Ishikawa (cell line): ENCODE data around the gene DDX54.

Source experiments
- CEBPB ChIP-seq: IDR thresholded peaks from 2 replicates; pipeline ENCODE4 v1.6.1; 2012
- CREB1 ChIP-seq: IDR thresholded peaks from 2 replicates; pipeline ENCODE4 v1.6.1; 2012; ENCODE audit warnings: low read depth
- EGR1 ChIP-seq: IDR thresholded peaks from 2 replicates; pipeline ENCODE4 v1.6.1; 2012
- EP300 ChIP-seq: IDR thresholded peaks from 2 replicates; pipeline ENCODE4 v1.6.1; 2012; ENCODE audit warnings: borderline replicate concordance
- FOXM1 ChIP-seq: IDR thresholded peaks from 2 replicates; pipeline ENCODE4 v1.6.1; 2012; ENCODE audit warnings: low read depth, borderline replicate concordance
- NFIC ChIP-seq: IDR thresholded peaks from 2 replicates; pipeline ENCODE4 v1.6.1; 2012
- RAD21 ChIP-seq: IDR thresholded peaks from 2 replicates; pipeline ENCODE4 v1.6.1; 2012; ENCODE audit warnings: low read depth
- TAF1 ChIP-seq: IDR thresholded peaks from 2 replicates; pipeline ENCODE4 v1.6.1; 2012; ENCODE audit warnings: low read depth, mild to moderate bottlenecking
- TCF12 ChIP-seq: IDR thresholded peaks from 2 replicates; pipeline ENCODE4 v1.6.1; 2012; ENCODE audit warnings: low read depth
- TEAD4 ChIP-seq: IDR thresholded peaks from 2 replicates; pipeline ENCODE4 v1.6.1; 2012
- YY1 ChIP-seq: IDR thresholded peaks from 2 replicates; pipeline ENCODE4 v1.6.1; 2012; ENCODE audit warnings: low read depth
- ZBTB7A ChIP-seq: IDR thresholded peaks from 2 replicates; pipeline ENCODE4 v1.6.1; 2012; ENCODE audit warnings: low read depth
- TF ChIP-seq, protein P1 (sequence below): IDR thresholded peaks from 2 replicates; pipeline ENCODE4 v1.6.1; 2012
- TF ChIP-seq, protein P2 (sequence below): IDR thresholded peaks from 2 replicates; pipeline ENCODE4 v1.6.1; 2012; ENCODE audit warnings: low read depth, mild to moderate bottlenecking
- TF ChIP-seq, protein P3 (sequence below): IDR thresholded peaks from 2 replicates; pipeline ENCODE4 v1.6.1; 2012

The DDX54 gene

DNA sequence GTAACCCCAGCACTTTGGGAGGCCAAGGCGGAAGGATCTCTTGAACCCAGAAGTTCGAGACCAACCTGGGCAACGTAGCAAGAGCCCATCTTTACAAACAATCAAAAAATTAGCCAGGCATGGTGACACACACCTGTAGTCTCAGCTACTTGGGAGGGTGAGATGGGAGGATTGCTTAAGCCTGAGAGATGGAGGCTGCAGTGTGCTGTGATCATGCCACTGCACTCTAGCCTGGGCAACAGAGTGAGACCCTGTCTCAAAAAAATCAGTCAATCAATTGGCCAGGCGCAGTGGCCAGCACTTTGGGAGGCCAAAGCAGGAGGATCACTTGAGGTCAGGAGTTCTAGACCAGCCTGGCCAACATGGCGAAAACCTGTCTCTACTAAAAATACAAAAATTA lies 21.5 kb upstream of the DDX54 start:
- 0 out of 2 replicates have a peak, but pooled peaks have one; percentile 6 for TF ChIP-seq YY1

DNA sequence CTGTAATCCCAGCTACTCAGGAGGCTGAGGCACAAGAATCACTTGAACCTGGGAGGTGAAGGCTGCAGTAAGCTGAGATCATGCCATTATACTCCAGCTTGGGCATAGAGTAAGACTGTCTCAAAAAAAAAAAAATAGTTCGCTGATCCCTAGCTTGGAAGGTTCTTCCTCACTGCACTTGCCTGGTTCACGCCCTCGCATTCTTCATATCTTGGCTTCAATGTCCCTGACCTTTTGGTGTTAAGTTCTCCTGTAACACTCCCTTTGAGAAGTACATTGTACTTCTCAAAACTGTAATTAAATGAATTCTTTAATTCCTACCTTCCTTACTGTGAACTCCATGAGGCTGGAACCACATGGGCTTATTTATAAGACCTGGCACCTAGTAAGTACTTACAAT lies 19.5 kb upstream of the DDX54 start:
- TF ChIP-seq TEAD4 (peak; percentile 88), FOXM1 (peak; percentile 60; the same call in 1 of the 2 replicates), CEBPB (no peak), EP300 (peak; percentile 81), CREB1 (no peak), EGR1 (peak; percentile 74), TCF12 (peak; percentile 78), RAD21 (no peak), NFIC (peak; percentile 83)
- TF ChIP-seq, protein P1, sequence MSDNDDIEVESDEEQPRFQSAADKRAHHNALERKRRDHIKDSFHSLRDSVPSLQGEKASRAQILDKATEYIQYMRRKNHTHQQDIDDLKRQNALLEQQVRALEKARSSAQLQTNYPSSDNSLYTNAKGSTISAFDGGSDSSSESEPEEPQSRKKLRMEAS = peak; percentile 64
- TF ChIP-seq, protein P2, sequence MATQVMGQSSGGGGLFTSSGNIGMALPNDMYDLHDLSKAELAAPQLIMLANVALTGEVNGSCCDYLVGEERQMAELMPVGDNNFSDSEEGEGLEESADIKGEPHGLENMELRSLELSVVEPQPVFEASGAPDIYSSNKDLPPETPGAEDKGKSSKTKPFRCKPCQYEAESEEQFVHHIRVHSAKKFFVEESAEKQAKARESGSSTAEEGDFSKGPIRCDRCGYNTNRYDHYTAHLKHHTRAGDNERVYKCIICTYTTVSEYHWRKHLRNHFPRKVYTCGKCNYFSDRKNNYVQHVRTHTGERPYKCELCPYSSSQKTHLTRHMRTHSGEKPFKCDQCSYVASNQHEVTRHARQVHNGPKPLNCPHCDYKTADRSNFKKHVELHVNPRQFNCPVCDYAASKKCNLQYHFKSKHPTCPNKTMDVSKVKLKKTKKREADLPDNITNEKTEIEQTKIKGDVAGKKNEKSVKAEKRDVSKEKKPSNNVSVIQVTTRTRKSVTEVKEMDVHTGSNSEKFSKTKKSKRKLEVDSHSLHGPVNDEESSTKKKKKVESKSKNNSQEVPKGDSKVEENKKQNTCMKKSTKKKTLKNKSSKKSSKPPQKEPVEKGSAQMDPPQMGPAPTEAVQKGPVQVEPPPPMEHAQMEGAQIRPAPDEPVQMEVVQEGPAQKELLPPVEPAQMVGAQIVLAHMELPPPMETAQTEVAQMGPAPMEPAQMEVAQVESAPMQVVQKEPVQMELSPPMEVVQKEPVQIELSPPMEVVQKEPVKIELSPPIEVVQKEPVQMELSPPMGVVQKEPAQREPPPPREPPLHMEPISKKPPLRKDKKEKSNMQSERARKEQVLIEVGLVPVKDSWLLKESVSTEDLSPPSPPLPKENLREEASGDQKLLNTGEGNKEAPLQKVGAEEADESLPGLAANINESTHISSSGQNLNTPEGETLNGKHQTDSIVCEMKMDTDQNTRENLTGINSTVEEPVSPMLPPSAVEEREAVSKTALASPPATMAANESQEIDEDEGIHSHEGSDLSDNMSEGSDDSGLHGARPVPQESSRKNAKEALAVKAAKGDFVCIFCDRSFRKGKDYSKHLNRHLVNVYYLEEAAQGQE = no peak

DNA sequence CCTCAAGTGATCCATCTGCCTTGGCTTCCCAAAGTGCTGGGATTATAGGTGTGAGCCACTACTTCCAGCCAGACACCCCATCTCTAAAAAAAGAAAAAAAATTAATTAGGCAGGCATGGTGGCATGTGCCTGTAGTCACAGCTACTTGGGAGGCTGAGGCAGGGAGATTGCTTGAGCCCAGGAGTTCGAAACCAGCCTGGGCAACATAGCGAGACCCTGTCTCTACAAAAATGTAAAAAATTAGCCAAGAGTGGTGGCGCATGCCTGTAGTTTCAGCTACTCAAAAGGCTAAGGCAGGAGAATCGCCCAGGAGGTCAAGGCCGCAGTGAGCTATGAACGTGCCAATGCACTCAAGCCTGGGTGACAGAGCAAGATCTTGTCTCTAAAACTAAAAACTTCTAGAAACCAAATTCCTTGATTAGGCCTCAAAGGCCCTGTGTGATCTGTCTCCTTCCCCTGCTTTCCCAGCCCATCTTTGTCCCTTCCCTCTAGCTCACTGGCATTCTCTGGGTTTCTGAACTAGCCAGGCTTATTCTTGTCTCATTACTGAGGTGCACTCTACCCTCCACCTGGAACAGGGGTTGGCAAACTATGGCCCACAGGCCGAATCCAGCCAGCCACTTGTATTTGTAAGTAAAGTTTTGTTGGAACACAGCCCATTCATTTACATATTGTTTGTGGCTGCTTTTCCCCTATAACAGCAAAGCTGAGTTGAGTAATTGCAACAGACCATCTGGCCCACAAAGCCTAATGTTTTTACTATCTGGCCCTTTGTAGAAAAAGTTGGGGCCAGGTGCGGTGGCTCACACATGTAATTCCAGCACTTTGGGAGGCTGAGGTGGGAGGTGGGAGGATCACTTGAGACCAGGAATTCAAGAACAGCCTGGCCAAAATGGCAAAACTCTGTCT lies 18.8 kb upstream of the DDX54 start:
- TF ChIP-seq EP300 = no peak
- TF ChIP-seq FOXM1 = no peak
- TF ChIP-seq, protein P3, sequence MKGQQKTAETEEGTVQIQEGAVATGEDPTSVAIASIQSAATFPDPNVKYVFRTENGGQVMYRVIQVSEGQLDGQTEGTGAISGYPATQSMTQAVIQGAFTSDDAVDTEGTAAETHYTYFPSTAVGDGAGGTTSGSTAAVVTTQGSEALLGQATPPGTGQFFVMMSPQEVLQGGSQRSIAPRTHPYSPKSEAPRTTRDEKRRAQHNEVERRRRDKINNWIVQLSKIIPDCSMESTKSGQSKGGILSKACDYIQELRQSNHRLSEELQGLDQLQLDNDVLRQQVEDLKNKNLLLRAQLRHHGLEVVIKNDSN = 0 out of 2 replicates have a peak, but pooled peaks have one; percentile 2
- TF ChIP-seq CEBPB = 0 out of 2 replicates have a peak, but pooled peaks have one; percentile 10

DNA sequence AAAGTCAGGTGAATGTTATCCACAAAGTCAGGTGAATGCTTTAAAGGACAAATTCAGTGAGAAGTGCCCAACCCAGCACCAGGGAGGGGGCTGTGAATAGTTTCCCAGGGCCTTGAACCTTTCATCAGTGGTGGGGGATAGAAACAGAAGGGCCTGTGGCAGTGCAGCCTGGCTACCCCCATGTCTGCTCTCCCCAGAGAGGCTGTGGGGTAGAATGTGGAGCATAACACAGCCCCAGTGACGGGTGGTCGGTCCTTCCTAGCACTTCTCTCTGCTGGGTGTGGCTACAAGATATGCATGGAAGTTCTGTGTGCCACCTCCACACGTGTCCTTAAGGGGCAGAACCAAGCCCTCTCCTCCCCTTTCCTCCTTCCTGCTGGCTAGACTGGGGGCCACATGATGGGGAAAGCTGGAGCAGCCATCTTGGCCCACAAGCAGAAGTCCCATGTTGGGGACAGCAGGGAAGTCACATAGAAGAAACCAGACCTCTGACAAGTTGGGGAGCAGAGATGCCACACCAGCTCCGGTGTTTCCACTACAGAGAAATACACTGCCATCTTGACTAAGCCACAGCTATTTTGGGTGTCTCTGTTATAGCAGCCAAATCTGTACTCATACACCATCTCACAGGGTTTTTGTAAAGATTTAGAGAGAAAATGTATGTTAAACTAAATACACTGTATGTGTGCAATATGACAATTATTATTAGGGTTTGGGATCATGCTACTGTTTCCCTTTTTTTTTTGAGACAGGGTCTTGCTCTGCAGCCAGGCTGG lies 17.2 kb upstream of the DDX54 start:
- no peak for TF ChIP-seq EGR1
- TF ChIP-seq, protein P2 = no peak
- TF ChIP-seq CREB1 = no peak
- no peak for TF ChIP-seq RAD21
- no peak for TF ChIP-seq NFIC
- no peak for TF ChIP-seq YY1
- no peak for TF ChIP-seq EP300
- TF ChIP-seq, protein P1 = no peak
- no peak for TF ChIP-seq FOXM1
- TF ChIP-seq TCF12 = no peak
- TF ChIP-seq ZBTB7A = no peak
- no peak for TF ChIP-seq CEBPB
- TF ChIP-seq, protein P3 = no peak
- no peak for TF ChIP-seq TAF1
- TF ChIP-seq TEAD4 = no peak

DNA sequence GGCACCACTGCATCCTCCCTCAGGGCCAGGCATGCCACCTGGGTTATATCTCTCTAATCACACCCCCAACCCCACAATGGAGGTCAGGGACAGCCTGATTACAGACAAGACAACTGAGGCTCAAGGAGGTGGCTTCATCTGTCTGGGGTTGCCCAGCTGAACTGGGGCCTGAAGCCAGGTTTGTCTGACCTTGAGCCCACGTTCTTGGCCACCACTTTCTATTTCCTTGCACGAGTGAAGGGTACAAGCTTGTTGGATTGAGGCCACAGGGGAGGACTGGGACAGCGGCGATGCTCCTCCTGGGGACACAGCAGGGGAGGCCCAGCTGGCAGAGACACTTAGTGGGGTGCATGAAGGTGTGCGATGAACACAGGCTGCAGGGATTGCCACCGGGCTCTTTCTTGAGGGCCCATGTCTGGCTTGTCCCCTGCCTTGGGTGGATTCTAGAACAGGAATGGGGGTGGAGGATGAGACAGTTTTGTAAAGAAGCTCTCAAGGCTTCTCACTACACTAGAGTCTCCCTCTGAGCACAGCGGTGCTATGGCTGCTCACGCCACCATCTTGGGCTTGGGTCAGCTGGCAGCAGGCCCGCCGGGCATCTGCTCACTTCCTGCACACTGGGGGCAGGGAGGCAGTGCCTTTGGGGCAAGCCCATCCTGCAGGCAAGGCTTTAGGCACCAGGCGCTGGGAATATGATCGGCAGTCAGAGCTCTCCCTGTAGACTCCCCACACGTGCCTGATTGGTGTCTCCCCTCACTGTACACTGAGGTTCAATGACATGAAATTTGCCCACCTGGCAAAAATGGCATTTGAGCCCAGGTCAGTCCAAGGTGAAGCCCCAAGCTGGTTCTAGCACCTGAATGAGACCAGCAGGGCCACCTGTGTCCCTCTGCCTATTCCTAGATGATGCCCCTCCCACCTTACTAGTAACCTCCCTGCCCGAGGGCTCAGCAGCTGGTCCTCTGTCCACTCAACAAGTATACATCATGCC lies 16.2 kb upstream of the DDX54 start:
- no peak for TF ChIP-seq TAF1
- TF ChIP-seq, protein P3 = no peak
- no peak for TF ChIP-seq TEAD4
